HG02840 (cell line): ENCODE results near the gene SEPTIN1.

ENCODE experiments used
- ATAC-seq: cut with Tn5 transposase; IDR thresholded peaks from one replicate; pipeline ENCODE4 v1.9.1; 2021; ENCODE audit warnings: mild to moderate bottlenecking, moderate library complexity, moderate number of reproducible peaks; ENCODE audit not compliant: unreplicated experiment, low FRiP score

SEPTIN1 gene, protein sequence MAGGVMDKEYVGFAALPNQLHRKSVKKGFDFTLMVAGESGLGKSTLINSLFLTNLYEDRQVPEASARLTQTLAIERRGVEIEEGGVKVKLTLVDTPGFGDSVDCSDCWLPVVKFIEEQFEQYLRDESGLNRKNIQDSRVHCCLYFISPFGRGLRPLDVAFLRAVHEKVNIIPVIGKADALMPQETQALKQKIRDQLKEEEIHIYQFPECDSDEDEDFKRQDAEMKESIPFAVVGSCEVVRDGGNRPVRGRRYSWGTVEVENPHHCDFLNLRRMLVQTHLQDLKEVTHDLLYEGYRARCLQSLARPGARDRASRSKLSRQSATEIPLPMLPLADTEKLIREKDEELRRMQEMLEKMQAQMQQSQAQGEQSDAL

DNA sequence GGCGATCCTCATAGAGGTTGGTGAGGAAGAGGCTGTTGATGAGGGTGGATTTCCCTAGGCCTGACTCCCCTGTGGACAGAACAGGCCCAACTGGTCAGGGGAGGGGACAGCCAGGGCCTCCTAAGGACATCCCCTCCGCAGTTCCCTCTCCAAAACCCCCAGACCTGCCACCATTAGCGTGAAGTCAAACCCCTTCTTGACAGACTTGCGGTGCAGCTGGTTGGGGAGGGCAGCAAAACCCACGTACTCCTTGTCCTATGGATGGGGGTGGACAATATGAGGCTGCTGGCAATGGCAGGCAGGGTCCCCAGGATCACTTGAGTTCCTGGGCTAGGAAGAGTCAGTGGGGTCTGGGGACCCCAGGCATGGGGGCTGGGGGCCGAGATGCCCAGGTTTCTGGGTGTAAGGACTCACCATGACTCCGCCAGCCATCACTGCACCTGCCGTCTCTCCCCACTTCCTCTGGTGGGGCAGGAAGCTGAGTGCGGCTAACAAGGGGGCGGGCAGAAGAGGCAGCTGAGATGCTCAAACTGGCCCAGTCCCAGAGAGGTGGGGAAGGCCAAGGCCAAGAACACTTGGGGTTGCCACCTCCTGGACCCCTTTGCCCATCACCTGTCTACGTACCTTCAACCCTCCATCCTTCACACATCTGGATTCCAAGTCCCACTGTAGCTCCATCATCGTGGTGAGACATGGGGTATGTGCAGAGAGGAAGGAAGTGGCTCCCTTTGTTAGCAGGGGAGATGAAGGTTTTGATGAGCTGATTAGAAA, at the start of gene SEPTIN1:
TSS of gene SEPTIN1 (minus strand) at position 451 of the 771 bp plus-strand sequence. CDS start at position 432, 19 bp downstream.
- no peak for ATAC-seq

DNA sequence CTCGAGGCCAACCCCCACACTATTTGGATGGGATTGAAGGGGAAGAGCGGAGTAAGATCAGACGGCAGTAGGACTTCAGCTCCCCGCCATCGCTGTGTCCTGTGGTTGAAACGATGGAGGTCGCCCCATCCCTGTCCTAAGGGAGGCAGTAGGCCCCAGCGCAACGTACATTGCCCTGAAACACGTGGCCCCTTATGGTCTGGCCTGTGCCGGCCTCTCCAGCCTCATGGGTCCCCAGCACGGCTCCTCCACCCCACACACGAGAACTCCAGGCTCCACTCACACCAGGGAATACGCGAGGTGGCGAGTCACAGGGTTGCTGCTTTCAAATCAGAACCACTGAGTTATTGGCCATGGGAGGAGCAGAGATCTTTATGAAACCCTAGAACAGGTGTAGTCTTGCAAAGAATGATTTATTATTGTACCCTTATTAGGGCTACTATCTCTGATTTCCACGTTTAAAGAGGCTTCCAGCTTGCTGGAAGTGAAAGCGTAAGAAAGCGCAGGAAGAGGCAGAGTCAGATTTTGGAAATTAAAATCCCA, 48.1 kb upstream of the SEPTIN1 start:
- peak; percentile 5 for ATAC-seq

DNA sequence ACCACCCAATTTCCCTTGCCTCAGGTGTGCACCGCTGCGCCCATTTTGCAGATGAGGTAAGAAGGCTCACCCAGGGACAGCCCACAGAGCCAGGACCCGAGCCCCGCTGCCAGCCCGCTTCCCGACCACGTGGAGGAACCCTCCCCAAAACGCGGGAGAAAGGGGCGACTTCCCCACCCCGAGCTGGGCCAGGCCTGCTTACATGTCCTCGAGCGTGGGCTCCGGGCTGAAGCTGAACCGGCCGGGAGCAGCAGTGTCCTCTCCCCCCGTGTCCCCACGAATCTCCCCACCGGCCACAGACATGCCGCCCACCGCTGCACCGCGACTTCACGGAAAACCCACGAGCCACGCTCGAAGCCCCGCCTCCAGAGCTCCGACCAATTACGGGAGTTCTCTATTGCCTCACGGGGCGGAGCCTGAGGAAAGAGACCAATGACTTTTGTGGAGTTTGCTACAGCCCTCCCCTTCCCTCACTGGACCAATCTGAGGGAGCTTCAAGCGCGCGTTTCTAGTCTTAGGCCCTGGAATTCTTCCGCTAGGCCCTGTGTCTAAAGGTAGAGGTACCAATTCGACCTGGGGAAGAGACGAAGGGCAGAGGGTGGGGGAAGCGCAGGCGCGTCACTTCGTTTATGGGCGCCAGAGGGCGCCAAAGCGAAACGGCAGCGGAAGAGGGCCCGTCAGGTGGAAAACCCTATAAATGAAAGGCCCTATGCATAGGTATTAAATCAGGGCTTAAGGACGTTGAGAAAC, 47.5 kb upstream of the SEPTIN1 start, which contains the start of gene DCTPP1:
TSS of gene DCTPP1 (minus strand) at position 353 of the 750 bp plus-strand sequence. CDS start at position 303, 50 bp downstream.
- ATAC-seq: peak; percentile 98

DNA sequence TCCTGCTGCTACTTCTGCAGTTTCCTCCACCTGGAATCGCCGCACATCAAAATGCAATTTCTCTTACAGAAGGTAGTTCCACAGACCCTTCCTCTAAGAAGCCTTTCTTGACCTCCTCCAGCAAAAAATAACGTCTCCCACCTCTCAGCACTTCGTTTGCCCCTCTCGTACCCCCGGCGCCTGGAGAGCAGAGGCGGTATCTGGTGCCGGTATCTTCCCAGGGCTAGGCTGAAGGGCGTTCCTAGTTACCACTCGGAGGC, 47.0 kb upstream of the SEPTIN1 start:
- no peak for ATAC-seq

DNA sequence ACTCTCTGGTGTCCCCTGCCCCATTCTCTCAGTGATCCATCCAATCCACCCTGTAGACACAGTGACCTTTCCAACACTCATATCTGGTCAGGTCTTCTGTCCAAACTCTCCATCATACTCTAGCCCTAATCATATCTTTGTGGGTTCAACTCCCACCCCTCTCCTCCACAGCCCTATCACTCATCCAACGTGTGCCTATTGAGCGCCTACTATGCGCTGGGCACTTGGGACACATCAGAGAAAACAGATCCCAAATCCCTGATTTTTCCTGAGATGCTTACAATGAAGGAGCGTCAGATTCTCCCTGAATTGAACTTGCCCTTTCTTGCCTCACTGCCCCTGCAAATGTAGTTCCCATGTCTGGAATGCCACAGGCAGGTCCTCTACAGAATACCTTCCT, 45.7 kb upstream of the SEPTIN1 start:
- no peak for ATAC-seq

DNA sequence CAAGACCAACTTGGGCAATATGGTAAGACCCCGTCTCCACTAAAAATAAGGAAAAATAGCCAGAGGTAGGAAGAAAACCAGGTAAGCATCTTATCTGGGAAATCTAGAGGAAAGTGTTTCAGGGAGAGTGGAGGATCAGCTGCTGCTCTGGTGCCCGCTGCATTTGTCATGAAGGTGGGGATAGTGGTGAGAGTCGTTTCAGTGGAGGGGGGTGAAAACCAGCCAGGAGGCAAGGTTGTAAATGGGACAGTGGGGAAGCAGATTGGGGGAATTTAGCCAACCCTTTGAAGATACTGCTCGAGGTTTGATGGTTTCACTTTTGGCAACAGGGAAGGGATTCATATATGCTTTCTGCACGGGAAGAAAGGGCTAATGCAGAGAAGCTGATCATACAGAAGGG, 38.6 kb upstream of the SEPTIN1 start:
- ATAC-seq: no peak

DNA sequence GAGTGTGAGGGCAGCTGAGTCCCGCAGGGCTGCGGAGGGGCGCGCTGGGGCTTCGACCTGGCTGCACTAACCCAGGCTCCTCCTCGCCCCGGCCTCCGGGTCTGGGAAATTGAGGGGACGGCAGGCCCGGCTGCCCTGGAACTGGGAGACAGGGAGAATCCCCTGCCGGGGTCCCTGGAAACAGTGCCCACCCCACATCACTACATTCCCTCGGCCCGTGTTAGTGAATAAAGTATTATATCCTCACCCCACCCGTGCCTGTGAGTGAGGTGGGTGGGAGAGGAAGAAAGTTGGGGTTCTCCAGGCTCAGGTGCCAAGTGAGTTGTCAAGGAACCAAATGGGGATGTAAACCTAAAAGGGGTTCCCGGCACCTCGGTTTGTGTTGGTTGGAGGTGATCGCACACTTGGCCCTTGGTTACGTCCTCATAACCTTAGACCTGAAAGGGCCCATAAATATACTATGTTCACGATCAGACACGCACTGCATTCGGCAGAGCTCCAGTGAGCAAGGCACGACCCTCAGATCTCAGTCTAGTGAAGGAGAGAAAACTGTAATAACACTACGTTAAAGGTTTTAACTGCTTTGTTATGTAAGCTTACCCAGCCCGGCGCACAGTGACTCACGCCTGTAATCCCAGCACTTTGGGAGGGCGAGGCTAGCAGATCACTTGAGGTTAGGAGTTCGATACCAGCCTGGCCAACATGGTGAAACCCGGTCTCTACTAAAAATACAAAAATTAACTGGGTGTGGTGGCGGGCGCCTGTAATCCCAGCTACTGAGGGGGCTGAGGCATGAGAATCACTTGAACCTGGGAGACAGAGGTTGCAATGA, 36.2 kb upstream of the SEPTIN1 start:
- ATAC-seq: no peak

DNA sequence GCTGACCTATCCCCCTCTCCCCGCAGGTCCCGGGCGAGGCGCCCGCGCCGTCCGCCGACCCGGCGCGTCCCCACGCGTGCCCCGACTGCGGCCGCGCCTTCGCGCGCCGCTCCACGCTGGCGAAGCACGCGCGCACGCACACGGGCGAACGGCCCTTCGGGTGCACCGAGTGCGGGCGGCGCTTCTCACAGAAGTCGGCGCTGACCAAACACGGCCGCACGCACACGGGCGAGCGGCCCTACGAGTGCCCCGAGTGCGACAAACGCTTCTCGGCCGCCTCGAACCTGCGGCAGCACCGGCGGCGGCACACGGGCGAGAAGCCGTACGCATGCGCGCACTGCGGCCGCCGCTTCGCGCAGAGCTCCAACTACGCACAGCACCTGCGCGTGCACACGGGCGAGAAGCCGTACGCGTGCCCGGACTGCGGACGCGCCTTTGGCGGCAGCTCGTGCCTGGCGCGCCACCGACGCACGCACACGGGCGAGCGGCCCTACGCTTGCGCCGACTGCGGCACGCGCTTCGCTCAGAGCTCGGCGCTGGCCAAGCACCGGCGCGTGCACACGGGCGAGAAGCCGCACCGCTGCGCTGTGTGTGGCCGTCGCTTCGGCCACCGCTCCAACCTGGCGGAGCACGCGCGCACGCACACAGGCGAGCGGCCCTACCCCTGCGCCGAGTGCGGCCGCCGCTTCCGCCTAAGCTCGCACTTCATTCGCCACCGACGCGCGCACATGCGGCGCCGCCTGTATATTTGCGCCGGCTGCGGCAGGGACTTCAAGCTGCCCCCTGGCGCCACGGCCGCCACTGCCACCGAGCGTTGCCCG, 35.4 kb upstream of the SEPTIN1 start:
- ATAC-seq: peak; percentile 72

DNA sequence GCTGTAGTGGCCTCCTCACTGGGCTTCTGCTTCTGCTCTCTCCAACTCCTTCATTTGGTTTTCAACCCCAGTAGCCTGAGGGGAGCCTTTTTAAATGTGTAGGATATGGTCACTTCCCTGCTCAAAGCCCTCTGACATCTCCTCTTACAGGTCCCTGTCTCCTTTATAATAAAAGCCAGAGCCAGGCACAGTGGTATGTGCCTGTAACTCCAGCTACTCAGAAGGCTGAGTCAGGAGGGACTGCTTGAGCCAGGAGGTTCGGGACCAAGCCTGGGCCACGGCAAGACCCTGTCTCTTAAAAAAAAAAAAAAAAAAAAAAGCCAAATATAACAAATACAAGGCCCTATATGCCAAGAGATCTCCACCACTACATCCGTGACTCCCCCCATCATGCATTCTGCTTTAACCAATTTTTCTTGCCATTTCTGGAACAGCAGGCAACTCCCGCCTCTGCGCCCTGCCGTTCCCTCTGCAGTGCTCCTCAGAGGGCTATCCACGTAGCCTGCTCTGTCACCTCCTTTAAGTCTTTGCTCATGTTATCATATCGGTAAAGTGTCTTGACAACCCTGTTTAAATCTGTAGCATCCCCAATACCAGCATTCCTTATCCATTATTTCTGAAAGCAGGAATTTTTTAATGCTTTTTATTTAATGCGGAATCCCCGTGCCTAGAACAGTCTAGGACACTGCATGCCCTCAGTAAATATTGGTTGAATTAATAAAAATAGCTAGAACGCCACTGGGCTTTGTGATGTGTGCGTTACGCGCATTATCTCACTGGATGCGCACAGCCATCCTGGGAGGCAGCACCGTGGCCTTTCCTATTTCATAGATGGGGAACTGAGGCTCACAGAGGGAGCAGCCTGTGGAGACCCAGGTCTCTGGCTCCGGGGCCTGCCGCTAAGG, 34.5 kb upstream of the SEPTIN1 start:
- ATAC-seq: peak; percentile 19

DNA sequence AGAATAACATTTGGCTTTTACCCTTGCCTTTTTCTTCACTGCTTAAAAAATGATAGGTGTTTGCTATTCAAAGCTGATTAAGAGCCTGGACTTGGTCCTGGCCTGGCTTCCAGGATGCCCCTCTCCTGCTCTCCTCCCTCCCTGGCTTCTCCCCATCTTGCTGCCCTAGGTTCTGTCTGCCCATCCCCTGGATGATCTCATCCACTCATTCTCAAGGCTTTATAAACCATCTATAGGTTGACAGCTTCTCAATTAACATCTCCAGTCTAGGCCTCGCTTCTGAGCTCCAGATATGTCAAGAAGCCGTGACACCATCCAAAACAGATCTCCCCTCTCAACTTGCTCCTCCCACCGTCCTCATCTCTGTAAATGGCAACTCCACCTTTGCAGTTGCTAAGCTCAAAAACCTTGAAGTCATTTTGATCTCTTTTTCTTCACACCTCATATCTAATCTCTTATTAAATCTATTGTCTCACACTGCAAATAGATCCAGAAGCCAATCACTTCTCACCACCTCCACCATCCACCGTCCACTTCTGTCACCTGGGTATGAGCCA, 33.8 kb upstream of the SEPTIN1 start:
- ATAC-seq: no peak

DNA sequence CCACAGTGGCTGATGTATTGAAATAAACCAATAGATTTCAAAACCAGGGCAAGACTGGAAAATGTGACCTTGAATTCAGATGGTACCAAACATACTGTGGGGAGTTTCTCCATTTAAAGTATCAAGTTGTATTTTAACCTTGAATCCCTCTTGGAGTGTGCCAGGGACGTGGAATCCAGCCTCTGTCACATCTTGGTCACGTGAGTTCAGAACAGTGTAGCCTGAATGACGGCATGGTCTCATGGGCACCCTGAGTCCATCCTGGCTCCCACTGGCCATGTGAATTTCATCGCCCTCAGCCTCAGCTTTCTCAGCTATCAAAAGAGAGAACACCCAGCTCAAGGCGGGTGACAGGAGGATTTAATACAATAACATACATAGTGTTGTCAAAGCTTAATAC, 31.8 kb upstream of the SEPTIN1 start:
- ATAC-seq: no peak

DNA sequence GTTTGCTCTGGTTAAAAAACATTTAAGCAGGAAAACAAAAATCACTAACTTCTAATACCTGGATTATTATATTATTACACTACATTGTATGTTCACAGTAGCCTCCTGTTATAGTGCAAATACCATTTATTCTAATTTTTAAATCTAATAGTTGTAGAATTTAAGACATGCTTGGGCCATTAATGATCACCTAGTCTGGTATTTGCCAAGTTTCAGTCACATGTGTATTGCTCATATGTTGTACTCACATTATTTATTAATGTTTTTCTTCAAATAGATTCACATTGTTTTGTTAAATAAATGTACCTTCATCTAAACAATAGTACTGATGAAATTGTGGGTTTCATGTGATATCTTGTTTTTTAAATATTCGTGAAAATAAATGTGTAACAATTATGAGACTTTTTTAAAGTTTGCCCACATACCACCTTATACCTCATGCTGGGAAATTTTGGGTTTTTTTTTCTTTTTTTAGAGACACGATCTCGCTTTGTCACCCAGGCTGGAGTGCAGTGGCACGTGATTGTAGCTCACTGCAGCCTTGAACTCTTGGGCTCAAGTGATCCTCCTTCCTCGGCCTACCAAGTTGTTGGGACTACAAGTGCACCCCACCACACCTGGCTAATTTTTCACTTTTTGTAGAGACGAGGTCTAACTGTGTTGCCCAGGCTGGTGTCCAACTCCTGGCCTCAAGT, 30.9 kb upstream of the SEPTIN1 start:
- no peak for ATAC-seq

DNA sequence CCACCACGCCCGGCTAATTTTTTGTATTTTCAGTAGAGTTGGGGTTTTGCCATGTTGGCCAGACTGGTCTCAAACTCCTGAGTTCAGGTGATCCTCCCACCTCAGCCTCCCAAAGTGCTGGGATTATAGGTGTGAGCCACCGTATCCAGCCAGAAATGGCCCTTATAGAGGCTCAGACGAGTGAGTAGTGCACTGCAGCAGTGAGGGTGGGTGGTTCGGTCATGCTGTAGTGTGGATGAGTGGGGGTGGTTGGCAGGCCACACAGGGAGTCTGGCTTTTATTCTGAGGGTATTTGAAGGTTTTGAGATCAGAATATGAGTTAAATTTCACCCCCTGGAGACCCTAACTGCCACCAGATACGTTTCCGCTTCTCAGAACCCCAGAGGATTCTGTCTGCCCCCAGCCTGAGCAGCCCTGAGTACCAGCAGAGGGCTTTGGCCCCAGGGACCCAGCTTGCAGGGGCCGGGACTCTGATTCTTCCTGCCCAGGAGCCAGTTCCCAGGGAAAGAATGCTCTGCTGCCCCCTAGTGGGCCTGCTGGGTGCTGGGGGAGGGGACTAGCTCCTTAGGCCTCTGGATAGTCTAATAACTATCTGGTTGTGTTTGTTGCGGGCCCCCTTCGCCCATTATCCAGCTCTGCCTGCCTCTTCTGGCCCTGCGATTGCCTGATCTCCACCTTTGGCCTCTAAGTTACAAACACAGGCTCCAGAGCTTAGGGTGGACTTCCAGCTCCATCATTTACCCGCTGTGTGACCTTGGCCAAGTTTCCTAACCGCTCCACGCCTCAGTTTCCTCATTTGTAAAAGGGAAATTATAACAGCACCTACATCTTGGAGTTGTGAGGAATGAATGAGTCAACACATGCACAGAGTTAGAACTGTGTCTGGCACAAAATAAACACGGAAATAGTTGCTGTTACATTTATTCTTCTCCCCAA, 27.0 kb upstream of the SEPTIN1 start:
- ATAC-seq: no peak

DNA sequence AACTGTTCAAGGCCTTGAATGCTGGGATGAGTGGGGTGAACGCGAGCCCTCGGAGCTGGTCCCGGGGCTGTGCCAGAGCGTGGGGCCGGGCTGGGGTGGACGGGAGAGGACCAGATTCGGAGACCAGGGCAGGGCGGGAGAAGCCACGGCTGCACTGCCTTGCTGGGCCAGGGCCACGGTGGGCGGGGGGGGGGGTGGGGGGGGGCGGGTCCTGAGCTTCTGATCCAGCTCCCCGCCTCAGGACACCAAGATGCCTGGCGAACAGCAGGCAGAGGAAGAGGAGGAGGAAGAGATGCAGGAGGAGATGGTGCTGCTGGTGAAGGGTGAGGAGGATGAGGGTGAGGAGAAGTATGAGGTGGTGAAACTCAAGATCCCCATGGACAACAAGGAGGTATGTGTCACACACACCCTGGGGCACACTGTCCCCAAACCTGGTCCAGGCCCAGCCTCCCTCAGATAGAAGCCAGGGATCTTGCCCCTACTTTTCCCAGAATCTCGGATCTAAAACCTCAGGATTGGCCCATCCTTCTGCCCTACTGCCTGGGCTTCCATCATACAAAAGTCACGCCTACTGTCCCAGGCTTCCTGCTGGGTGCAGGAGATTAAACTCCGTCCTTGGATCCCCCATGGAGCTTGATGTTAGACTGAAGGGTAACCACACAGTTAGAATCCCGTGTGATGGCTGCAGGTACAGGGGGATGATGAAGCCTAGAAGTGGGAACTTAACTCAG, 25.6 kb upstream of the SEPTIN1 start:
- peak; percentile 15 for ATAC-seq

DNA sequence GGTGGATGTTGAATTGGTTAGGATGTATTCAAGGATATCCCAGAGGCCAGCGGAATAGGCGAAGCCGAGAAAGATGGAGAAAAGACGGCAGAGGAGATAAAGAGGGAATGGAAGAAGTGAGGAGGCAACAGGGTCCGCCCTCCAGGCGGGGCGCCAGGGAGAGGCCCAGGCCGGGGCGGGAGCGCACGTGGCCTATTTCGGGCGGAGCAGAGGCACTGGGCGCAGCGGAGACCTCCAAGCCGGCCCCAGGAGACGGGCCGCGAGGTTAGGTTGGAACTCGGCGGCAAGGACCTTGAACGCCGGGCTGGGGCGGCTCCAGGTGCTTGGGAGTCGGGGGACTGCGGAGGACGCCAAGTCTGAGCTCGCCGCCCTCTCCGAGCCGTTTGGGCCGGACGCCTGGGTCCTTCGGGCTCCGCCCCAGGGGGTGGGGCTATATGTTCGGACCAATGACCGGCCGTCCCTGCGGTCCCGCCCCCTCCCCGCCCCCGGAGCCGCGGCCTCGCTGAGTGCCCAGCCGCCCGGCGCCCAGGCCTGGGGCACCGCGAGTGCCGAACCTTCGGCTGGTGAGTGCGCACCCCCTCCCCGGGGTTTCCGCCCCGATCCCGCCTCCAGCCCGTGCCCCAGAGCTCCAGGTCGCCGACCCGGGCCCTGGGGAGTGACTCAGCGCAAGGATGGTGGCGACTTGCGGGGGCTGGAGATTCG, 24.9 kb upstream of the SEPTIN1 start, which contains the start of gene ZNF771:
TSS of gene ZNF771 (plus strand) at position 505 of the 702 bp plus-strand sequence. CDS start 448 bp downstream, outside the sequence.
- ATAC-seq: peak; percentile 65
